ENCODE measurements around the gene EXOC4.

GRCh38 chr7:133945497-133945896 lies 692.6 kb downstream of the EXOC4 start:
- TF ChIP-seq CTCF (IDR thresholded peaks at IDR 0.05) (no peak), POLR2A (IDR thresholded peaks at IDR 0.05) (no peak)
